NCI-H2227 treated with DMSO at 0.1 percent for 48 hours (cell line): Measurements from ENCODE around the gene PUM1.
"Not testable (repeated sequence)": the region's sequence is repeated elsewhere in the genome, so short reads cannot be mapped to it uniquely, and the experiment has no call there.

Experiments
- DNase-seq: peaks from one replicate; lab custom pipeline; 2025; lab: John Stamatoyannopoulos, UW

PUM1 gene

GRCh38 chr1:30995990-30996612, 69.4 kb downstream of the PUM1 start:
- DNase-seq, result no peak

- no peak for DNase-seq
Measured at GRCh38 chr1:30991862-30992606, 73.5 kb downstream of the PUM1 start.

- DNase-seq, result no peak
Measured at GRCh38 chr1:30990591-30990990, 74.9 kb downstream of the PUM1 start.

GRCh38 chr1:30988045-30988444, 77.5 kb downstream of the PUM1 start:
- DNase-seq, result no peak

GRCh38 chr1:30986755-30987154, 78.8 kb downstream of the PUM1 start:
- DNase-seq, result no peak

- DNase-seq, result no peak
Measured at GRCh38 chr1:30984991-30985503, 80.5 kb downstream of the PUM1 start.

GRCh38 chr1:30984165-30984889, 81.2 kb downstream of the PUM1 start:
- DNase-seq, result no peak

GRCh38 chr1:30982937-30983336, 82.6 kb downstream of the PUM1 start:
- no peak for DNase-seq

- no peak for DNase-seq
Measured at GRCh38 chr1:30982431-30982830, 83.1 kb downstream of the PUM1 start.

GRCh38 chr1:30981172-30981571, 84.3 kb downstream of the PUM1 start:
- DNase-seq, result peak; percentile 70

- no peak for DNase-seq
Measured at GRCh38 chr1:30977511-30977910, 88.0 kb downstream of the PUM1 start.

- DNase-seq, result peak; percentile 26
Measured at GRCh38 chr1:30977105-30977504, 88.4 kb downstream of the PUM1 start.

GRCh38 chr1:30976143-30976542, 89.4 kb downstream of the PUM1 start:
- no peak for DNase-seq

- DNase-seq, result no peak
Measured at GRCh38 chr1:30975217-30975616, 90.3 kb downstream of the PUM1 start.

GRCh38 chr1:30974536-30974935, 91.0 kb downstream of the PUM1 start:
- peak; percentile 36 for DNase-seq

- not testable (repeated sequence) for DNase-seq
Measured at GRCh38 chr1:30972349-30972748, 93.2 kb downstream of the PUM1 start.

- DNase-seq, result no peak
Measured at GRCh38 chr1:30971496-30971895, 94.0 kb downstream of the PUM1 start.

GRCh38 chr1:30969903-30970302, 95.6 kb downstream of the PUM1 start:
- DNase-seq, result no peak

- no peak for DNase-seq
Measured at GRCh38 chr1:30968220-30968971, 97.1 kb downstream of the PUM1 start.

- DNase-seq, result peak; percentile 95
Measured at GRCh38 chr1:30966690-30967369, 98.7 kb downstream of the PUM1 start.

GRCh38 chr1:30965924-30966599, 99.5 kb downstream of the PUM1 start:
- DNase-seq, result peak; percentile 63
